H9 (cell line): ENCODE measurements around the gene GRB14. TPM values are rescaled to one million over a fixed set of nuclear protein-coding genes. Genes with fewer than 3 reads are reported as not detected.

Source experiments
- DNase-seq: peaks from one replicate; pipeline ENCODE4 v3.0.0-alpha.2; 2017
- H2AFZ ChIP-seq: one replicate; pipeline ENCODE4 v1.6.1; 2013; ENCODE audit warnings: mild to moderate bottlenecking, low read length, control low read depth, moderate library complexity
- H2AK5ac ChIP-seq: 2 replicates; pipeline ENCODE4 v1.6.1; 2013; ENCODE audit warnings: low read length, control low read depth, mixed read lengths; ENCODE audit not compliant: insufficient read length
- H2BK120ac ChIP-seq: one replicate; pipeline ENCODE4 v1.6.1; 2013; ENCODE audit warnings: low read depth, mild to moderate bottlenecking, low read length, control low read depth, inconsistent platforms; ENCODE audit not compliant: poor library complexity, severe bottlenecking
- H2BK12ac ChIP-seq: 2 replicates; pipeline ENCODE4 v1.6.1; 2013; ENCODE audit warnings: low read length, control low read depth, mixed read lengths, low read depth; ENCODE audit not compliant: insufficient read length
- H2BK15ac ChIP-seq: 2 replicates; pipeline ENCODE4 v1.6.1; 2013; ENCODE audit warnings: low read depth, low read length, control low read depth
- H2BK20ac ChIP-seq: one replicate; pipeline ENCODE4 v1.6.1; 2013; ENCODE audit warnings: low read depth, mild to moderate bottlenecking, low read length, control low read depth, inconsistent platforms; ENCODE audit not compliant: poor library complexity, severe bottlenecking
- H2BK5ac ChIP-seq: 2 replicates; pipeline ENCODE4 v1.6.1; 2013; ENCODE audit warnings: low read length, control low read depth, mixed read lengths; ENCODE audit not compliant: insufficient read length
- H3K14ac ChIP-seq: 2 replicates; pipeline ENCODE4 v1.6.1; 2013; ENCODE audit warnings: low read length, control low read depth; ENCODE audit not compliant: insufficient read depth
- H3K18ac ChIP-seq: 2 replicates; pipeline ENCODE4 v1.6.1; 2013; ENCODE audit warnings: low read depth, mild to moderate bottlenecking, mixed read lengths, low read length, control low read depth; ENCODE audit not compliant: insufficient read length
- H3K23ac ChIP-seq: 2 replicates; pipeline ENCODE4 v1.6.1; 2013; ENCODE audit warnings: low read length, control low read depth, mixed read lengths, low read depth; ENCODE audit not compliant: insufficient read length
- H3K23me2 ChIP-seq: 2 replicates; pipeline ENCODE4 v1.6.1; 2013; ENCODE audit warnings: low read depth, mild to moderate bottlenecking, mixed read lengths, low read length, control low read depth; ENCODE audit not compliant: insufficient read length, poor library complexity, severe bottlenecking
- H3K27ac ChIP-seq: 2 replicates; pipeline ENCODE4 v1.5.1; 2013; ENCODE audit warnings: low read length, control low read depth, mixed read lengths, low read depth; ENCODE audit not compliant: insufficient read length
- H3K27me3 ChIP-seq: 2 replicates; pipeline ENCODE4 v1.6.1; 2013; ENCODE audit warnings: low read length, control low read depth, inconsistent platforms; ENCODE audit not compliant: insufficient read depth
- H3K4ac ChIP-seq: 2 replicates; pipeline ENCODE4 v1.6.1; 2013; ENCODE audit warnings: low read depth, mild to moderate bottlenecking, control low read depth, inconsistent platforms, low read length, moderate library complexity
- H3K4me1 ChIP-seq: 2 replicates; pipeline ENCODE4 v1.6.1; 2013; ENCODE audit warnings: low read length, control low read depth, inconsistent platforms; ENCODE audit not compliant: insufficient read depth
- H3K4me2 ChIP-seq: 2 replicates; pipeline ENCODE4 v1.6.1; 2013; ENCODE audit warnings: low read length, control low read depth, mixed read lengths; ENCODE audit not compliant: insufficient read length, insufficient read depth
- H3K56ac ChIP-seq: 2 replicates; pipeline ENCODE4 v1.6.1; 2013; ENCODE audit warnings: low read depth, mild to moderate bottlenecking, mixed read lengths, low read length, control low read depth; ENCODE audit not compliant: insufficient read length
- H3K79me1 ChIP-seq: 2 replicates; pipeline ENCODE4 v1.6.1; 2013; ENCODE audit warnings: low read depth, mild to moderate bottlenecking, moderate library complexity, low read length, control low read depth, inconsistent platforms; ENCODE audit not compliant: insufficient read depth, poor library complexity, severe bottlenecking
- H3K79me2 ChIP-seq: 2 replicates; pipeline ENCODE4 v1.6.1; 2013; ENCODE audit warnings: low read length, control low read depth, inconsistent platforms; ENCODE audit not compliant: insufficient read depth
- H3K9ac ChIP-seq: 2 replicates; pipeline ENCODE4 v1.6.1; 2013; ENCODE audit warnings: low read length, control low read depth, mixed read lengths; ENCODE audit not compliant: insufficient read length; ENCODE audit errors: extremely low read depth
- H3K9me3 ChIP-seq: one replicate; pipeline ENCODE4 v1.6.1; 2013; ENCODE audit warnings: low read depth, low read length, inconsistent platforms; ENCODE audit not compliant: control insufficient read depth
- H3T11ph ChIP-seq: one replicate; pipeline ENCODE4 v1.6.1; 2013; ENCODE audit warnings: mild to moderate bottlenecking, low read length, control low read depth, inconsistent platforms
- H4K20me1 ChIP-seq: one replicate; pipeline ENCODE4 v1.6.1; 2013; ENCODE audit not compliant: control insufficient read depth, insufficient read length, insufficient read depth
- H4K5ac ChIP-seq: 2 replicates; pipeline ENCODE4 v1.6.1; 2013; ENCODE audit warnings: low read depth, mild to moderate bottlenecking, mixed read lengths, low read length, control low read depth; ENCODE audit not compliant: insufficient read length
- H4K8ac ChIP-seq: replicated peaks from 2 replicates; pipeline ENCODE4 v1.6.1; 2013; ENCODE audit warnings: low read length, control low read depth, mixed read lengths, low read depth; ENCODE audit not compliant: insufficient read length
- H4K91ac ChIP-seq: 2 replicates; pipeline ENCODE4 v1.6.1; 2013; ENCODE audit warnings: low read depth, mild to moderate bottlenecking, moderate library complexity, mixed read lengths, low read length, control low read depth; ENCODE audit not compliant: insufficient read length
- H3K27ac Mint-ChIP-seq, 3 experiments: 2 replicates in 2 of 3; 3 replicates in 1 of 3; pipeline ENCODE4 v1.8.0; 2020 to 2021; ENCODE audit warnings: mixed read lengths in 3 of 3, mild to moderate bottlenecking in 1 of 3, moderate library complexity in 1 of 3
- H3K27me3 Mint-ChIP-seq: 2 replicates; pipeline ENCODE4 v1.8.0; 2021; ENCODE audit warnings: low read depth, mild to moderate bottlenecking, moderate library complexity, mixed read lengths
- H3K36me3 Mint-ChIP-seq, 3 experiments: 2 replicates in 2 of 3; 3 replicates in 1 of 3; pipeline ENCODE4 v1.8.0; 2020 to 2021; ENCODE audit warnings: low read depth in 3 of 3, mixed read lengths in 3 of 3; ENCODE audit not compliant: insufficient read depth in 1 of 3
- H3K4me1 Mint-ChIP-seq, 2 experiments: 2 replicates each; pipeline ENCODE4 v1.8.0; 2020; ENCODE audit warnings: mixed read lengths in 2 of 2
- H3K4me3 Mint-ChIP-seq, 2 experiments: 2 replicates in 1 of 2; 3 replicates in 1 of 2; pipeline ENCODE4 v1.8.0; 2020 to 2021; ENCODE audit warnings: mild to moderate bottlenecking in 2 of 2, mixed read lengths in 2 of 2, moderate library complexity in 1 of 2
- H3K9me3 Mint-ChIP-seq, 2 experiments: 2 replicates in 1 of 2; 3 replicates in 1 of 2; pipeline ENCODE4 v1.8.0; 2020; ENCODE audit warnings: mild to moderate bottlenecking in 2 of 2, mixed read lengths in 2 of 2, moderate library complexity in 1 of 2
- WGBS: extraction: QIAGEN DNeasy Blood & Tissue Kit; methylation state at CpG from one replicate; pipeline ENCODE4 v1.1.7; 2013; ENCODE audit warnings: missing lambda C conversion rate, low lambda C conversion rate, mixed read lengths; ENCODE audit not compliant: insufficient read length; ENCODE audit errors: extremely low coverage; 5-methylcytosine and 5-hydroxymethylcytosine counted together
- total RNA-seq: library from RNA; stranded (reverse); gene quantifications from 2 replicates; pipeline ENCODE4 v1.2.1, GENCODE V29; 2021
- TF ChIP-seq, protein P1 (sequence below): fragments of 200-600 bp; sonication (generic); conservative IDR thresholded peaks from 3 replicates; pipeline ENCODE4 v1.8.0; 2021; ENCODE audit warnings: antibody characterized with exemption, mild to moderate bottlenecking

The GRB14 gene
- total RNA-seq, 1 experiment from 2014 or later, result 7.6 TPM

DNA sequence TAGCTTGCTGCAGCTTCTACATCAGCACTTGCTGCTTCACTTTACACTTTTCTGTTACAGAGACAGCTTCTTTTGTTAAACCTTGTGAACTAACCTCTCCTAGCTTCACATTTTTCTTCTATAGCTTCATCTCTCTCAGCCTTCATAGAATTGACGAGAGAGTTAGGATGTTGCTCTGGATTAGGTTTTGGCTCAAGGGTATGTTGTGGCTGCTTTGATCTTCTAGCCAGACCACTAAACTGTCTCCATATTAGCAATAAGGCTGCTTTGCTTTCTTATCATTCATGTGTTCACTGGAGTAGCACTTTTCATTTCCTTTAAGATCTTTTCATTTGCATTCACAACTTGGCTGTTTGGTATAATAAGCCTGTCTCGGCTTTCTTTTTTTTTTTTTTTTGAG, 46.3 kb upstream of the GRB14 start:
- Histone ChIP-seq H2BK15ac (no peak overlapping the region), H3K79me1 (no peaks in the 10 kb centered on the region), H3K56ac (no peak overlapping the region), H3K4ac (no peak overlapping the region), H4K20me1 (no peaks in the 10 kb centered on the region), H3K23me2 (no peaks in the 10 kb centered on the region), H3T11ph (no peak overlapping the region), H3K79me2 (no peaks in the 10 kb centered on the region), H3K9me3 (no peaks in the 10 kb centered on the region), H4K5ac (no peak overlapping the region), H3K27ac (no peak overlapping the region), H3K18ac (no peak overlapping the region), H3K27me3 (no peaks in the 10 kb centered on the region), H4K91ac (no peak overlapping the region), H2AK5ac (no peak overlapping the region), H2AFZ (no peak overlapping the region), H2BK120ac (no peak overlapping the region), H2BK5ac (no peak overlapping the region), H4K8ac (no peak overlapping the region), H3K23ac (no peak overlapping the region), H2BK12ac (no peak overlapping the region), H2BK20ac (no peak overlapping the region), H3K14ac (no peak overlapping the region), H3K9ac (no peak overlapping the region), H3K4me1 (no peaks in the 10 kb centered on the region), H3K4me2 (no peak overlapping the region)
- Mint-ChIP-seq H3K36me3 (no peaks in the 10 kb centered on the region), H3K27me3 (no peaks in the 10 kb centered on the region), H3K9me3 (no peaks in the 10 kb centered on the region), H3K4me1 (no peaks in the 10 kb centered on the region), H3K4me3 (no peak overlapping the region), H3K27ac (no peak overlapping the region; a peak in 1 of 7 replicates)
- TF ChIP-seq, protein P1, sequence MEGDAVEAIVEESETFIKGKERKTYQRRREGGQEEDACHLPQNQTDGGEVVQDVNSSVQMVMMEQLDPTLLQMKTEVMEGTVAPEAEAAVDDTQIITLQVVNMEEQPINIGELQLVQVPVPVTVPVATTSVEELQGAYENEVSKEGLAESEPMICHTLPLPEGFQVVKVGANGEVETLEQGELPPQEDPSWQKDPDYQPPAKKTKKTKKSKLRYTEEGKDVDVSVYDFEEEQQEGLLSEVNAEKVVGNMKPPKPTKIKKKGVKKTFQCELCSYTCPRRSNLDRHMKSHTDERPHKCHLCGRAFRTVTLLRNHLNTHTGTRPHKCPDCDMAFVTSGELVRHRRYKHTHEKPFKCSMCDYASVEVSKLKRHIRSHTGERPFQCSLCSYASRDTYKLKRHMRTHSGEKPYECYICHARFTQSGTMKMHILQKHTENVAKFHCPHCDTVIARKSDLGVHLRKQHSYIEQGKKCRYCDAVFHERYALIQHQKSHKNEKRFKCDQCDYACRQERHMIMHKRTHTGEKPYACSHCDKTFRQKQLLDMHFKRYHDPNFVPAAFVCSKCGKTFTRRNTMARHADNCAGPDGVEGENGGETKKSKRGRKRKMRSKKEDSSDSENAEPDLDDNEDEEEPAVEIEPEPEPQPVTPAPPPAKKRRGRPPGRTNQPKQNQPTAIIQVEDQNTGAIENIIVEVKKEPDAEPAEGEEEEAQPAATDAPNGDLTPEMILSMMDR, result no peak
- DNase-seq, result no peak
- WGBS, result no CpG with 5 or more reads among the region's 2 CpGs
